DOHH2 (cell line): ENCODE results near the gene GNS.

Source experiments
- H3F3A ChIP-seq: fragments of 200-600 bp; sonication (generic), shearing (Covaris generic); 2 replicates; pipeline ENCODE4 v1.6.0; 2016; ENCODE audit warnings: antibody characterized with exemption, mild to moderate bottlenecking; ENCODE audit not compliant: control insufficient read depth, insufficient read depth
- H3K27ac ChIP-seq: fragments of 200-600 bp; sonication (generic); 2 replicates; pipeline ENCODE4 v1.5.1; 2014; ENCODE audit warnings: low read depth, mild to moderate bottlenecking, low read length, moderate library complexity
- H3K27me3 ChIP-seq: fragments of 200-600 bp; sonication (generic); 2 replicates; pipeline ENCODE4 v1.6.1; 2014; ENCODE audit warnings: mild to moderate bottlenecking, low read length, mixed read lengths; ENCODE audit not compliant: control insufficient read depth
- H3K36me3 ChIP-seq: fragments of 200-600 bp; sonication (generic); 2 replicates; pipeline ENCODE4 v1.6.1; 2014; ENCODE audit warnings: mild to moderate bottlenecking, low read length, moderate library complexity, mixed read lengths; ENCODE audit not compliant: control insufficient read depth
- H3K4me1 ChIP-seq: fragments of 200-600 bp; sonication (generic); 2 replicates; pipeline ENCODE4 v1.6.1; 2014; ENCODE audit warnings: mild to moderate bottlenecking, low read length, mixed read lengths; ENCODE audit not compliant: control insufficient read depth
- H3K4me2 ChIP-seq: fragments of 200-600 bp; sonication (generic); 2 replicates; pipeline ENCODE4 v1.6.0; 2014; ENCODE audit warnings: mild to moderate bottlenecking, low read length, moderate library complexity
- H3K4me3 ChIP-seq: fragments of 200-600 bp; sonication (generic); 2 replicates; pipeline ENCODE4 v1.5.1; 2014; ENCODE audit warnings: mild to moderate bottlenecking, low read length, mixed read lengths
- H3K79me2 ChIP-seq: fragments of 200-600 bp; sonication (generic); 2 replicates; pipeline ENCODE4 v1.6.1; 2014; ENCODE audit warnings: mild to moderate bottlenecking, low read length, mixed read lengths; ENCODE audit not compliant: control insufficient read depth
- H3K9me2 ChIP-seq: fragments of 200-600 bp; sonication (generic); replicated peaks from 2 replicates; pipeline ENCODE4 v1.6.1; 2014; ENCODE audit warnings: mild to moderate bottlenecking, low read length, mixed read lengths; ENCODE audit not compliant: control insufficient read depth
- H3K9me3 ChIP-seq: fragments of 200-600 bp; sonication (generic); 2 replicates; pipeline ENCODE4 v1.6.1; 2014; ENCODE audit warnings: antibody characterized with exemption, low read length, mixed read lengths; ENCODE audit not compliant: control insufficient read depth, insufficient read depth
- H4K20me1 ChIP-seq: fragments of 200-600 bp; sonication (generic); 2 replicates; pipeline ENCODE4 v1.6.0; 2014; ENCODE audit warnings: low read depth, mild to moderate bottlenecking, antibody characterized with exemption, low read length, moderate library complexity; ENCODE audit not compliant: control insufficient read depth, insufficient read depth
- EZH2phosphoT487 ChIP-seq: fragments of 200-600 bp; sonication (generic); IDR thresholded peaks from 2 replicates; pipeline ENCODE4 v1.6.1; 2017; ENCODE audit warnings: borderline replicate concordance, mild to moderate bottlenecking, antibody characterized with exemption, low read length, moderate library complexity, mixed read lengths
- TF ChIP-seq, protein P1 (sequence below): fragments of 200-600 bp; sonication (generic); IDR thresholded peaks from one replicate; pipeline ENCODE4 v1.5.1; 2014; ENCODE audit warnings: antibody characterized with exemption, mild to moderate bottlenecking, low read depth, low read length; ENCODE audit not compliant: poor library complexity, severe bottlenecking

Gene GNS

DNA sequence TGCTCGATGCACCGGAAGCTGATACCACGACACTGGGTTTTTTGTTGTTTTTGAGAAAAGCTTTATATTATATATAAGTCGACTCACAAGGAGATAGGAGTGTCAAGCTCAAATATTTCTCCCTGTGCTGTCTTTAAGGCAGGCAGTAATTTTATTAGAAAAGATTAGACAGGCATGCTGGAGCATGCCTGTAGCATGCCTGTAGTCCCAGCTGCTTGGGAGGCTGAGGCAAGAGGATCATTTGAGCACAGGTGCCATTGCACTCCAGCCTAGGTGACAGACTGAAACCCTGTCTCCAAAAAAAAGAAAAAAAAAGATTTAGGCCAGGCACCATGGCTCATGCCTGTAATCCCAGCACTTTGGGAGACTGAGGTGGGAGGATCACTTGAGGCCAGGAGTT is 51.8 kb downstream of the GNS start:
- H3K4me2 ChIP-seq = no peak overlapping the region

GRCh38 chr12:64706857-64707256 is 52.3 kb downstream of the GNS start:
- TF ChIP-seq, protein P1, sequence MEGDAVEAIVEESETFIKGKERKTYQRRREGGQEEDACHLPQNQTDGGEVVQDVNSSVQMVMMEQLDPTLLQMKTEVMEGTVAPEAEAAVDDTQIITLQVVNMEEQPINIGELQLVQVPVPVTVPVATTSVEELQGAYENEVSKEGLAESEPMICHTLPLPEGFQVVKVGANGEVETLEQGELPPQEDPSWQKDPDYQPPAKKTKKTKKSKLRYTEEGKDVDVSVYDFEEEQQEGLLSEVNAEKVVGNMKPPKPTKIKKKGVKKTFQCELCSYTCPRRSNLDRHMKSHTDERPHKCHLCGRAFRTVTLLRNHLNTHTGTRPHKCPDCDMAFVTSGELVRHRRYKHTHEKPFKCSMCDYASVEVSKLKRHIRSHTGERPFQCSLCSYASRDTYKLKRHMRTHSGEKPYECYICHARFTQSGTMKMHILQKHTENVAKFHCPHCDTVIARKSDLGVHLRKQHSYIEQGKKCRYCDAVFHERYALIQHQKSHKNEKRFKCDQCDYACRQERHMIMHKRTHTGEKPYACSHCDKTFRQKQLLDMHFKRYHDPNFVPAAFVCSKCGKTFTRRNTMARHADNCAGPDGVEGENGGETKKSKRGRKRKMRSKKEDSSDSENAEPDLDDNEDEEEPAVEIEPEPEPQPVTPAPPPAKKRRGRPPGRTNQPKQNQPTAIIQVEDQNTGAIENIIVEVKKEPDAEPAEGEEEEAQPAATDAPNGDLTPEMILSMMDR = no peak
- TF ChIP-seq EZH2phosphoT487 = no peak
- no peak overlapping the region for H3K4me2 ChIP-seq

More for the DNA sequence above, 51.8 kb downstream of the GNS start:
- Histone ChIP-seq H3K79me2 (no peaks in the 10 kb centered on the region), H3F3A (no peaks in the 10 kb centered on the region), H3K4me3 (no peak overlapping the region), H3K4me1 (no peaks in the 10 kb centered on the region), H3K9me3 (no peaks in the 10 kb centered on the region), H4K20me1 (no peaks in the 10 kb centered on the region), H3K9me2 (no peaks in the 10 kb centered on the region), H3K27ac (no peak overlapping the region), H3K36me3 (no peaks in the 10 kb centered on the region), H3K27me3 (no peaks in the 10 kb centered on the region)
- TF ChIP-seq, protein P1 = no peak
- TF ChIP-seq EZH2phosphoT487 = no peak

DNA sequence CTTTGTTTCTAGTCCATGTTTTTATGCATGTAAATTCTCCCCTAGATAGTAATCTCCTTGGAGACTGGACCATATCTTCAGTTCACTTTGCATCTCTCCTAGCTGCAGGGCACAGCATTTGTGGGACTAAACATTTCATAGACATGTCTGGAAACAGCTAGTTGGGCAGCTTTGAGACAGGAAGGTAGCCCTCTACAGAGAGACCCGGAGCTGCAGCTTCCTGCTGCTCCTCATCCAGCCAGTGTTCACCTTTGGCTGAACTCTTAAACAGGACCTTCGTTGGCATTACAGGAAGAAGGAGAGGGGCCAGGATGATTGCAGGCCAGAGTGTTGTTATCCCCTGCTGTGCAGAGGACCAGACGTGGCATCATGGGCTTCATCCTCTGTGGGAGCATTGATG is 52.9 kb downstream of the GNS start:
- no peaks in the 10 kb centered on the region for H4K20me1 ChIP-seq
- H3K27ac ChIP-seq = no peak overlapping the region
- no peaks in the 10 kb centered on the region for H3K4me1 ChIP-seq
- H3K27me3 ChIP-seq = no peaks in the 10 kb centered on the region
- no peak overlapping the region for H3K4me3 ChIP-seq
- H3K9me3 ChIP-seq = no peaks in the 10 kb centered on the region
- no peak overlapping the region for H3K4me2 ChIP-seq
- no peaks in the 10 kb centered on the region for H3K36me3 ChIP-seq
- H3K79me2 ChIP-seq = no peaks in the 10 kb centered on the region
- peaks cover under 1% of the 10 kb centered on the region; the same call in 1 of the 2 replicates for H3F3A ChIP-seq
- H3K9me2 ChIP-seq = no peaks in the 10 kb centered on the region
- no peak for TF ChIP-seq EZH2phosphoT487
- TF ChIP-seq, protein P1 = no peak

More at GRCh38 chr12:64706857-64707256, 52.3 kb downstream of the GNS start:
- Histone ChIP-seq H3K79me2 (no peaks in the 10 kb centered on the region), H4K20me1 (no peaks in the 10 kb centered on the region), H3K36me3 (no peaks in the 10 kb centered on the region), H3K27me3 (no peaks in the 10 kb centered on the region), H3K4me3 (no peak overlapping the region), H3F3A (no peaks in the 10 kb centered on the region), H3K9me3 (no peaks in the 10 kb centered on the region), H3K4me1 (no peaks in the 10 kb centered on the region), H3K9me2 (no peaks in the 10 kb centered on the region), H3K27ac (no peak overlapping the region)
